Measurements from ENCODE around the gene ADAMTS13.

Gene ADAMTS13

GRCh38 chr9:133492061-133493021 lies 70.2 kb downstream of the ADAMTS13 start:
- DNase-seq = no peak

- DNase-seq = no peak
Observed at GRCh38 chr9:133493428-133493827, 71.3 kb downstream of the ADAMTS13 start.

- no peak for DNase-seq
Observed at GRCh38 chr9:133493845-133494540, 71.8 kb downstream of the ADAMTS13 start.

- no peak for DNase-seq
Observed at GRCh38 chr9:133494636-133495326, 72.6 kb downstream of the ADAMTS13 start.

- no peak for DNase-seq
Observed at GRCh38 chr9:133495327-133496293, 73.4 kb downstream of the ADAMTS13 start.

GRCh38 chr9:133496861-133497842 lies 75.0 kb downstream of the ADAMTS13 start:
- no peak for DNase-seq

GRCh38 chr9:133499132-133499891 lies 77.1 kb downstream of the ADAMTS13 start:
- DNase-seq = no peak

- no peak for DNase-seq
Observed at GRCh38 chr9:133499892-133500270, 77.7 kb downstream of the ADAMTS13 start.

- no peak for DNase-seq
Observed at GRCh38 chr9:133502112-133502511, 79.9 kb downstream of the ADAMTS13 start.

- no peak for DNase-seq
Observed at GRCh38 chr9:133505186-133505830, 83.1 kb downstream of the ADAMTS13 start.

GRCh38 chr9:133505901-133506652 lies 83.9 kb downstream of the ADAMTS13 start:
- no peak for DNase-seq

- no peak for DNase-seq
Observed at GRCh38 chr9:133506653-133507038, 84.5 kb downstream of the ADAMTS13 start.

- no peak for DNase-seq
Observed at GRCh38 chr9:133507246-133507965, 85.2 kb downstream of the ADAMTS13 start.

GRCh38 chr9:133508046-133508445 lies 85.9 kb downstream of the ADAMTS13 start:
- no peak for DNase-seq

Measured in bone marrow (tissue), 2 donors.